SK-N-SH treated with all-trans-retinoic acid at 6 μM for 48 hours (cell line): ENCODE measurements around the gene HPCAL4.

Experiments
- ATAC-seq: fragments of 200-7000 bp; cut with Tn5 transposase; 3 replicates; pipeline ENCODE4 v1.9.1; 2020; ENCODE audit warnings: mild to moderate bottlenecking, moderate library complexity
- ARNTL ChIP-seq: fragments of 450-650 bp; formaldehyde crosslinking; IDR thresholded peaks from 2 replicates; pipeline ENCODE4 v1.5.0; 2020; ENCODE audit warnings: low read depth, mild to moderate bottlenecking, moderate library complexity, borderline replicate concordance
- CSDC2 ChIP-seq: fragments of 250-450 bp; sonication (Bioruptor Pico); IDR thresholded peaks from 2 replicates; pipeline ENCODE4 v1.5.0; 2020; ENCODE audit warnings: mild to moderate bottlenecking, moderate library complexity
- ESRRG ChIP-seq: fragments of 250-450 bp; sonication (Bioruptor Pico); IDR thresholded peaks from 2 replicates; pipeline ENCODE4 v1.6.1; 2021; ENCODE audit warnings: mild to moderate bottlenecking
- PPARA ChIP-seq: fragments of 250-450 bp; sonication (Bioruptor Pico); IDR thresholded peaks from 2 replicates; pipeline ENCODE4 v1.5.0; 2020; ENCODE audit warnings: mild to moderate bottlenecking, borderline replicate concordance
- RARB ChIP-seq: fragments of 250-450 bp; sonication (Bioruptor Pico); IDR thresholded peaks from 2 replicates; pipeline ENCODE4 v1.8.0; 2021; ENCODE audit warnings: mild to moderate bottlenecking, moderate library complexity
- SNAI2 ChIP-seq: fragments of 250-450 bp; sonication (Bioruptor Pico); IDR thresholded peaks from 2 replicates; pipeline ENCODE4 v1.5.0; 2020; ENCODE audit warnings: mild to moderate bottlenecking, moderate library complexity
- TCF4 ChIP-seq: fragments of 250-450 bp; sonication (Bioruptor Pico); IDR thresholded peaks from 2 replicates; pipeline ENCODE4 v1.8.0; 2021; ENCODE audit warnings: mild to moderate bottlenecking, moderate library complexity, borderline replicate concordance
- ZFP3 ChIP-seq: fragments of 250-450 bp; sonication (Bioruptor Pico); IDR thresholded peaks from 2 replicates; pipeline ENCODE4 v1.5.0; 2020; ENCODE audit warnings: mild to moderate bottlenecking, moderate library complexity
- ZFP30 ChIP-seq: fragments of 450-650 bp; formaldehyde crosslinking; IDR thresholded peaks from 2 replicates; pipeline ENCODE4 v1.5.0; 2022; ENCODE audit warnings: mild to moderate bottlenecking, moderate library complexity
- ZNF565 ChIP-seq: fragments of 450-650 bp; formaldehyde crosslinking; conservative IDR thresholded peaks from 2 replicates; pipeline ENCODE4 v1.5.0; 2020; ENCODE audit warnings: low read depth, mild to moderate bottlenecking, moderate library complexity
- ZNF70 ChIP-seq: fragments of 450-650 bp; formaldehyde crosslinking; IDR thresholded peaks from 2 replicates; pipeline ENCODE4 v1.5.0; 2020; ENCODE audit warnings: mild to moderate bottlenecking, moderate library complexity
- ZNF8 ChIP-seq: fragments of 450-650 bp; formaldehyde crosslinking; IDR thresholded peaks from 2 replicates; pipeline ENCODE4 v1.5.0; 2020; ENCODE audit warnings: mild to moderate bottlenecking, moderate library complexity
- TF ChIP-seq, protein P1 (sequence below): fragments of 250-450 bp; sonication (Bioruptor Pico); IDR thresholded peaks from 2 replicates; pipeline ENCODE4 v1.8.0; 2021; ENCODE audit warnings: low read depth, mild to moderate bottlenecking, moderate library complexity, borderline replicate concordance
- TF ChIP-seq, protein P2 (sequence below): fragments of 250-450 bp; sonication (Bioruptor Pico); IDR thresholded peaks from 2 replicates; pipeline ENCODE4 v1.5.1; 2021; ENCODE audit warnings: mild to moderate bottlenecking, moderate library complexity
- TF ChIP-seq, protein P3 (sequence below): fragments of 250-450 bp; sonication (Bioruptor Pico); IDR thresholded peaks from 2 replicates; pipeline ENCODE4 v1.8.0; 2020; ENCODE audit warnings: mild to moderate bottlenecking, moderate library complexity, borderline replicate concordance
- TF ChIP-seq, protein P4 (sequence below): fragments of 250-450 bp; sonication (Bioruptor Pico); IDR thresholded peaks from 2 replicates; pipeline ENCODE4 v1.5.0; 2020; ENCODE audit warnings: mild to moderate bottlenecking, moderate library complexity

Gene HPCAL4

DNA sequence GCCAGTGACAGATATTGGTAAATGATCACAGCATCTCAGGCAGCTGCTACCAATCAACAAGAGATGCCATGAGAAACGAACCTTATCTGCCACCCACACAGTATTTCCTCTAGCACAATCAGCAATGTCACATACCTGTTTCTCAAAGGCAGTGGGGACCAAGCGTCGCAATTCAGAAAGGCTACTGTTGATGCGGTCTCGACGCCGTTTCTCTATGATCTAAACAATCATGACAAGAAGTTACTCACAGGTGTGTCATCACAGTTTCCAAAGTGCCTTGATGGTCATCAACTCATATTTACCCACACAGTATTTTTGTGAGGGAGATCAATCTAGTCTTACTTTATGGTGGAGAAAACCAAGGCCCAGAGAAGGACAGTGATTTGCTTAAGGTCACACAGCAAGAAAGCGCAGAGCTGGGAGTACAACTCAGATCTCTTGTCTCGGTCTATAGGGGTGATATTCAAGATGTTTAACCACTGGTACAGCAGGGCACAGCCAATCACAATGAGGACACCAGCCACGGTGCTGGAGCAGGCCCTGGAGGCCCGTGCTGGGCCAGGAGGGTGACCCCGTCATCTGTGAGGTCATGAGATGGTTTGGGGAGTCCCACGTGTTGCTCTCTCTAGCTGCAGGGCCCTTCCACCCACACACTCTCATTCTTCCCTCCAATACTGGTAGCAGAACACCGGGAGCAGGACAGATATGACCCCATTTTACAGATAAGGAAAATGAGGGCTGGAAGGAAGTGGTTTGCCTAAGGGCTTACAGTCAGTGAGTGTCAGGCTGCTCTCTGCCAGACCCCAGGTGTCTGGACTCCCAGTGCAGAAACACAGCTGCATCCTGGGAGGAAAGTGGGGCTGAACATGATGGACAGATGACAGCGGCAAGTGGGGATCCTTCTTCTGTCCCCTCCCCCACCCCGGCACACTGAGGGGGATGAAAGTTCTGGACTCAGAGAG, 59.6 kb downstream of the HPCAL4 start:
- TF ChIP-seq ARNTL (CRISPR knock-in tag), result no peak
- no peak for TF ChIP-seq ZNF8 (CRISPR knock-in tag)
- no peak for TF ChIP-seq TCF4 (CRISPR knock-in tag)
- TF ChIP-seq ZNF565 (CRISPR knock-in tag), result no peak
- no peak for TF ChIP-seq PPARA (CRISPR knock-in tag)
- TF ChIP-seq, protein P1, sequence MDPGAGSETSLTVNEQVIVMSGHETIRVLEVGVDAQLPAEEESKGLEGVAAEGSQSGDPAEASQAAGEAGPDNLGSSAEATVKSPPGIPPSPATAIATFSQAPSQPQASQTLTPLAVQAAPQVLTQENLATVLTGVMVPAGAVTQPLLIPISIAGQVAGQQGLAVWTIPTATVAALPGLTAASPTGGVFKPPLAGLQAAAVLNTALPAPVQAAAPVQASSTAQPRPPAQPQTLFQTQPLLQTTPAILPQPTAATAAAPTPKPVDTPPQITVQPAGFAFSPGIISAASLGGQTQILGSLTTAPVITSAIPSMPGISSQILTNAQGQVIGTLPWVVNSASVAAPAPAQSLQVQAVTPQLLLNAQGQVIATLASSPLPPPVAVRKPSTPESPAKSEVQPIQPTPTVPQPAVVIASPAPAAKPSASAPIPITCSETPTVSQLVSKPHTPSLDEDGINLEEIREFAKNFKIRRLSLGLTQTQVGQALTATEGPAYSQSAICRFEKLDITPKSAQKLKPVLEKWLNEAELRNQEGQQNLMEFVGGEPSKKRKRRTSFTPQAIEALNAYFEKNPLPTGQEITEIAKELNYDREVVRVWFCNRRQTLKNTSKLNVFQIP, result no peak
- TF ChIP-seq, protein P2, sequence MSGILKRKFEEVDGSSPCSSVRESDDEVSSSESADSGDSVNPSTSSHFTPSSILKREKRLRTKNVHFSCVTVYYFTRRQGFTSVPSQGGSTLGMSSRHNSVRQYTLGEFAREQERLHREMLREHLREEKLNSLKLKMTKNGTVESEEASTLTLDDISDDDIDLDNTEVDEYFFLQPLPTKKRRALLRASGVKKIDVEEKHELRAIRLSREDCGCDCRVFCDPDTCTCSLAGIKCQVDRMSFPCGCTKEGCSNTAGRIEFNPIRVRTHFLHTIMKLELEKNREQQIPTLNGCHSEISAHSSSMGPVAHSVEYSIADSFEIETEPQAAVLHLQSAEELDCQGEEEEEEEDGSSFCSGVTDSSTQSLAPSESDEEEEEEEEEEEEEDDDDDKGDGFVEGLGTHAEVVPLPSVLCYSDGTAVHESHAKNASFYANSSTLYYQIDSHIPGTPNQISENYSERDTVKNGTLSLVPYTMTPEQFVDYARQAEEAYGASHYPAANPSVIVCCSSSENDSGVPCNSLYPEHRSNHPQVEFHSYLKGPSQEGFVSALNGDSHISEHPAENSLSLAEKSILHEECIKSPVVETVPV (CRISPR knock-in tag), result no peak
- no peak for TF ChIP-seq RARB (CRISPR knock-in tag)
- TF ChIP-seq CSDC2 (CRISPR knock-in tag), result no peak
- TF ChIP-seq ZNF70 (CRISPR knock-in tag), result no peak
- TF ChIP-seq, protein P3, sequence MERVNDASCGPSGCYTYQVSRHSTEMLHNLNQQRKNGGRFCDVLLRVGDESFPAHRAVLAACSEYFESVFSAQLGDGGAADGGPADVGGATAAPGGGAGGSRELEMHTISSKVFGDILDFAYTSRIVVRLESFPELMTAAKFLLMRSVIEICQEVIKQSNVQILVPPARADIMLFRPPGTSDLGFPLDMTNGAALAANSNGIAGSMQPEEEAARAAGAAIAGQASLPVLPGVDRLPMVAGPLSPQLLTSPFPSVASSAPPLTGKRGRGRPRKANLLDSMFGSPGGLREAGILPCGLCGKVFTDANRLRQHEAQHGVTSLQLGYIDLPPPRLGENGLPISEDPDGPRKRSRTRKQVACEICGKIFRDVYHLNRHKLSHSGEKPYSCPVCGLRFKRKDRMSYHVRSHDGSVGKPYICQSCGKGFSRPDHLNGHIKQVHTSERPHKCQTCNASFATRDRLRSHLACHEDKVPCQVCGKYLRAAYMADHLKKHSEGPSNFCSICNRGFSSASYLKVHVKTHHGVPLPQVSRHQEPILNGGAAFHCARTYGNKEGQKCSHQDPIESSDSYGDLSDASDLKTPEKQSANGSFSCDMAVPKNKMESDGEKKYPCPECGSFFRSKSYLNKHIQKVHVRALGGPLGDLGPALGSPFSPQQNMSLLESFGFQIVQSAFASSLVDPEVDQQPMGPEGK, result no peak
- TF ChIP-seq ZFP30 (CRISPR knock-in tag), result no peak
- no peak for TF ChIP-seq SNAI2 (CRISPR knock-in tag)
- TF ChIP-seq ESRRG (CRISPR knock-in tag), result no peak
- no peak for ATAC-seq

DNA sequence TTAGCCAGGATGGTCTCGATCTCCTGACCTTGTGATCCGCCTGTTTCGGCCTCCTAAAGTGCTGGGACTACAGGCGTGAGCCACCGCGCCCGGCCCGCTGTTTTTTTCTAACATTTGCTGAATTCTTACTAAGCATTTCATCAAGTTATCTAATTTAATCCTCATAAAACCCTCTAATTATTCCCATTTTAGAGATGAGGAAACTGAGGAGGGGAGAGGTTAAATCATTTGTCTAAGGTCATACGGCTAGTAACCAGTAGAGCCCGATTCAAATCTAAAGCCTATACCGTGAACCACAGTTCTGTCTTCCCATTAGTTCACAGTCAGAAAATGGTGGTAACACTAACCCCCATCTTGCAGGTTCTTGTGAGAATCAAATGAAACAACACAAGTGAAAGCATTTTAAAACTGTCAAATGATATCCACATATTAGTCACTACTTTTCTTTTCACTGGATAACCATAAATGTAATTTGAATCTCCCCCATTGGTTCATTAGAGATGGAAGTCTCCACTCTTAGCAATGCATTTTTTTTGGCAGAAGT, 62.4 kb downstream of the HPCAL4 start:
- ATAC-seq, result no peak
- TF ChIP-seq PPARA (CRISPR knock-in tag), result no peak
- no peak for TF ChIP-seq ESRRG (CRISPR knock-in tag)
- TF ChIP-seq, protein P1, result no peak
- TF ChIP-seq ZFP3 (CRISPR knock-in tag), result no peak
- TF ChIP-seq, protein P4, sequence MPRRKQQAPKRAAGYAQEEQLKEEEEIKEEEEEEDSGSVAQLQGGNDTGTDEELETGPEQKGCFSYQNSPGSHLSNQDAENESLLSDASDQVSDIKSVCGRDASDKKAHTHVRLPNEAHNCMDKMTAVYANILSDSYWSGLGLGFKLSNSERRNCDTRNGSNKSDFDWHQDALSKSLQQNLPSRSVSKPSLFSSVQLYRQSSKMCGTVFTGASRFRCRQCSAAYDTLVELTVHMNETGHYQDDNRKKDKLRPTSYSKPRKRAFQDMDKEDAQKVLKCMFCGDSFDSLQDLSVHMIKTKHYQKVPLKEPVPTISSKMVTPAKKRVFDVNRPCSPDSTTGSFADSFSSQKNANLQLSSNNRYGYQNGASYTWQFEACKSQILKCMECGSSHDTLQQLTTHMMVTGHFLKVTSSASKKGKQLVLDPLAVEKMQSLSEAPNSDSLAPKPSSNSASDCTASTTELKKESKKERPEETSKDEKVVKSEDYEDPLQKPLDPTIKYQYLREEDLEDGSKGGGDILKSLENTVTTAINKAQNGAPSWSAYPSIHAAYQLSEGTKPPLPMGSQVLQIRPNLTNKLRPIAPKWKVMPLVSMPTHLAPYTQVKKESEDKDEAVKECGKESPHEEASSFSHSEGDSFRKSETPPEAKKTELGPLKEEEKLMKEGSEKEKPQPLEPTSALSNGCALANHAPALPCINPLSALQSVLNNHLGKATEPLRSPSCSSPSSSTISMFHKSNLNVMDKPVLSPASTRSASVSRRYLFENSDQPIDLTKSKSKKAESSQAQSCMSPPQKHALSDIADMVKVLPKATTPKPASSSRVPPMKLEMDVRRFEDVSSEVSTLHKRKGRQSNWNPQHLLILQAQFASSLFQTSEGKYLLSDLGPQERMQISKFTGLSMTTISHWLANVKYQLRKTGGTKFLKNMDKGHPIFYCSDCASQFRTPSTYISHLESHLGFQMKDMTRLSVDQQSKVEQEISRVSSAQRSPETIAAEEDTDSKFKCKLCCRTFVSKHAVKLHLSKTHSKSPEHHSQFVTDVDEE (CRISPR knock-in tag), result no peak
- TF ChIP-seq, protein P2 (CRISPR knock-in tag), result no peak
- TF ChIP-seq CSDC2 (CRISPR knock-in tag), result no peak
- TF ChIP-seq RARB (CRISPR knock-in tag), result no peak
- TF ChIP-seq ZFP30 (CRISPR knock-in tag), result no peak
